Choroid plexus epithelial cell (primary cell): ENCODE results near the gene TACO1.

Source experiments
- DNase-seq: peaks from one replicate; pipeline ENCODE4 v3.0.0-alpha.2; 2010; ENCODE audit warnings: low read depth
- H3K4me3 ChIP-seq: 2 replicates; pipeline ENCODE4 v1.5.1; 2011; ENCODE audit warnings: low read depth, mild to moderate bottlenecking, control low read depth, low read length, moderate library complexity
- CTCF ChIP-seq: conservative IDR thresholded peaks from 2 replicates; pipeline ENCODE4 v1.5.1; 2011; ENCODE audit warnings: low read depth, mild to moderate bottlenecking, control low read depth, inconsistent platforms, low read length, moderate library complexity

The TACO1 gene

GRCh38 chr17:63600569-63601438 lies at the start of gene TACO1:
Gene TACO1, plus strand, starts transcription at chr17:63600895. Its CDS starts 189 bp downstream, at chr17:63601084.
- no peak for TF ChIP-seq CTCF
- peak; percentile 87 for DNase-seq
- H3K4me3 ChIP-seq = peak within 1 kb of the TSS; percentile 92

- TF ChIP-seq CTCF = no peak
- peak; percentile 20 for DNase-seq
- peak overlapping the region; percentile 42 for H3K4me3 ChIP-seq
Observed at GRCh38 chr17:63552211-63552610, 48.5 kb upstream of the TACO1 start.

GRCh38 chr17:63555500-63556156 lies 45.1 kb upstream of the TACO1 start:
- DNase-seq = no peak
- TF ChIP-seq CTCF = no peak
- no peak overlapping the region for H3K4me3 ChIP-seq

- DNase-seq = no peak
- TF ChIP-seq CTCF = no peak
- no peak overlapping the region for H3K4me3 ChIP-seq
Observed at GRCh38 chr17:63557416-63557815, 43.3 kb upstream of the TACO1 start.

- no peak for TF ChIP-seq CTCF
- no peak overlapping the region for H3K4me3 ChIP-seq
- DNase-seq = no peak
Observed at GRCh38 chr17:63558441-63558840, 42.3 kb upstream of the TACO1 start.

- DNase-seq = no peak
- no peak for TF ChIP-seq CTCF
- no peak overlapping the region for H3K4me3 ChIP-seq
Observed at GRCh38 chr17:63561819-63562218, 38.9 kb upstream of the TACO1 start.
